A549 treated with RU486 at 1 μM for 4 hours (cell line): Measurements from ENCODE around the gene SHISA3. TPM values are rescaled to one million over a fixed set of nuclear protein-coding genes. Genes with fewer than 3 reads are reported as not detected.

Experiments used
- total RNA-seq: library from RNA; stranded (reverse); fragments of 200-300 nt; extraction: Qiagen RNA extraction; gene quantifications from 5 replicates; pipeline ENCODE4 v1.2.3, GENCODE V29; 2022; ENCODE audit warnings: low read depth

Gene SHISA3
- total RNA-seq, result 0.05 TPM in 1 of 5 replicates, not detected in the others

DNA sequence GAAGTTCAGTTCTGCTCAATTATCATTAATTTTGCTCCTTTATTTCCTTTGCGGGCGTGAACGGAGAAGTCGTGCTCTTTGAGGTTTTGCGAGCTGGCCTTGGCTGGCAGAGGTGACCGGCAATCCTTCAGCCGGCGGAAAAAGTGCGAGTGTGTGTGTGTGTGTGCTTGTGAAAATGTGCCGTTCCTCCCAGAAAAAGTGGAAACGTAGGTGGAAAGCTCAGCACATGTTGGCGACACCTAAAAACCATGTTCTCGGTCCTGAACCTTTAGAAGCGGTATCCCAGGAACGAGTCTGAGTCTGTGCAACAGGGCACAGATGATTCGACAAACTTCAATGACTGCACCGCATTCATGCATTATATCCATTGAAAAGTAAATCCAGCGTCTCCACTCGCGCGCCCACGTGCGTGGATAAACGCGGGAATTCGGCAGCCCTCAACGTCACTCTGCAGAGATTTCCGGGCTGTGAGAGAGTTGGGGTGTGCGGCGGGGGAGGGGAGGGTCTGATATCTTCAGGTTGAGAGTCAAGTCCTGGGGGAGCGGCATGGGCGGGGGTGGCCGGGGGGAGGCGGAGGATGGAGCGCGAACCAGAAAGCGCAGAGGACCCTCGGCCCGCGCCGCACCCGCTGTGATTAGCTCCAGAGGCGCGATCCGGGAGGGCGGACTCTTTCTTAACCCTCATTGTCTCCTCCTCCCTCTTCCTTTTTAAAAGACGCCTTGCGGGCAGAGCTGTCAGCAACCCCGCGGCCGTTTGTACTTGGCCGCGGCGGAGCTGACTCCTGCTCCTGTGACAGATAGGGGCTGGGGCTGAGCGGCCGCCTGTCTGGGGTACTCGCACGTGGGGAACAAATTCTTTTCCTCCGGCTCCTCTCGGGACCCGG lies at the start of gene SHISA3:
Gene SHISA3 (plus strand): TSS at position 737 of the 883 bp plus-strand sequence. CDS start 569 bp downstream, outside the sequence.

Other genes with a start within 250 kb of the SHISA3 start
- not detected in 5 replicates for gene BEND4, start 244.8 kb upstream of the SHISA3 start, total RNA-seq